Parathyroid adenoma (tissue), 2 donors: ENCODE data around the gene MGMT.

Experiments
- H2AFZ ChIP-seq: fragments of 300-600 bp; sonication (generic); one replicate; pipeline ENCODE4 v1.7.0; 2017; ENCODE audit warnings: antibody characterized with exemption, mild to moderate bottlenecking
- H3K27ac ChIP-seq: fragments of 300-600 bp; sonication (generic); one replicate; pipeline ENCODE4 v1.7.0; 2017
- H3K27me3 ChIP-seq: fragments of 300-600 bp; sonication (generic); one replicate; pipeline ENCODE4 v1.7.0; 2017; ENCODE audit warnings: low read length; ENCODE audit not compliant: control insufficient read depth, insufficient read depth
- H3K36me3 ChIP-seq: fragments of 300-600 bp; sonication (generic); one replicate; pipeline ENCODE4 v1.7.0; 2017; ENCODE audit warnings: low read length; ENCODE audit not compliant: control insufficient read depth, insufficient read depth
- H3K4me1 ChIP-seq: fragments of 300-600 bp; sonication (generic); one replicate; pipeline ENCODE4 v1.7.0; 2017; ENCODE audit warnings: control low read depth
- H3K4me2 ChIP-seq: fragments of 300-600 bp; sonication (generic); one replicate; pipeline ENCODE4 v1.7.0; 2017; ENCODE audit warnings: low read length
- H3K4me3 ChIP-seq: fragments of 300-600 bp; sonication (generic); one replicate; pipeline ENCODE4 v1.7.0; 2017; ENCODE audit warnings: low read depth, low read length
- H3K79me2 ChIP-seq: fragments of 300-600 bp; sonication (generic); one replicate; pipeline ENCODE4 v1.7.0; 2017; ENCODE audit warnings: control low read depth
- H3K9ac ChIP-seq: fragments of 300-600 bp; sonication (generic); one replicate; pipeline ENCODE4 v1.7.0; 2017; ENCODE audit warnings: mild to moderate bottlenecking
- H3K9me3 ChIP-seq: fragments of 300-600 bp; sonication (generic); one replicate; pipeline ENCODE4 v1.7.0; 2017; ENCODE audit warnings: low read length; ENCODE audit not compliant: control insufficient read depth
- TF ChIP-seq, protein P1 (sequence below): fragments of 300-600 bp; sonication (generic); IDR thresholded peaks from one replicate; pipeline ENCODE4 v1.7.0; 2017; ENCODE audit warnings: antibody characterized with exemption, mild to moderate bottlenecking
- donor health status: primary hyperparathyroidism.

MGMT gene

GRCh38 chr10:129699722-129700340 is 232.8 kb downstream of the MGMT start:
- no peak overlapping the region for H3K9ac ChIP-seq
- no peak overlapping the region for H2AFZ ChIP-seq
- H3K36me3 ChIP-seq: no peaks in the 10 kb centered on the region
- H3K9me3 ChIP-seq: no peaks in the 10 kb centered on the region
- no peaks in the 10 kb centered on the region for H3K79me2 ChIP-seq
- no peak overlapping the region for H3K4me2 ChIP-seq
- no peaks in the 10 kb centered on the region for H3K27me3 ChIP-seq
- no peak overlapping the region for H3K27ac ChIP-seq
- H3K4me3 ChIP-seq: no peak overlapping the region
- TF ChIP-seq, protein P1, sequence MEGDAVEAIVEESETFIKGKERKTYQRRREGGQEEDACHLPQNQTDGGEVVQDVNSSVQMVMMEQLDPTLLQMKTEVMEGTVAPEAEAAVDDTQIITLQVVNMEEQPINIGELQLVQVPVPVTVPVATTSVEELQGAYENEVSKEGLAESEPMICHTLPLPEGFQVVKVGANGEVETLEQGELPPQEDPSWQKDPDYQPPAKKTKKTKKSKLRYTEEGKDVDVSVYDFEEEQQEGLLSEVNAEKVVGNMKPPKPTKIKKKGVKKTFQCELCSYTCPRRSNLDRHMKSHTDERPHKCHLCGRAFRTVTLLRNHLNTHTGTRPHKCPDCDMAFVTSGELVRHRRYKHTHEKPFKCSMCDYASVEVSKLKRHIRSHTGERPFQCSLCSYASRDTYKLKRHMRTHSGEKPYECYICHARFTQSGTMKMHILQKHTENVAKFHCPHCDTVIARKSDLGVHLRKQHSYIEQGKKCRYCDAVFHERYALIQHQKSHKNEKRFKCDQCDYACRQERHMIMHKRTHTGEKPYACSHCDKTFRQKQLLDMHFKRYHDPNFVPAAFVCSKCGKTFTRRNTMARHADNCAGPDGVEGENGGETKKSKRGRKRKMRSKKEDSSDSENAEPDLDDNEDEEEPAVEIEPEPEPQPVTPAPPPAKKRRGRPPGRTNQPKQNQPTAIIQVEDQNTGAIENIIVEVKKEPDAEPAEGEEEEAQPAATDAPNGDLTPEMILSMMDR: no peak
- no peaks in the 10 kb centered on the region for H3K4me1 ChIP-seq

- TF ChIP-seq, protein P1: no peak
- Histone ChIP-seq H3K4me3 (no peak overlapping the region), H3K27ac (no peak overlapping the region), H3K4me1 (no peaks in the 10 kb centered on the region), H2AFZ (no peak overlapping the region), H3K27me3 (no peaks in the 10 kb centered on the region), H3K4me2 (no peak overlapping the region), H3K9me3 (no peaks in the 10 kb centered on the region), H3K36me3 (no peaks in the 10 kb centered on the region), H3K79me2 (no peaks in the 10 kb centered on the region), H3K9ac (no peak overlapping the region)
These were observed 235.6 kb downstream of the MGMT start for GRCh38 chr10:129702605-129703004.

DNA sequence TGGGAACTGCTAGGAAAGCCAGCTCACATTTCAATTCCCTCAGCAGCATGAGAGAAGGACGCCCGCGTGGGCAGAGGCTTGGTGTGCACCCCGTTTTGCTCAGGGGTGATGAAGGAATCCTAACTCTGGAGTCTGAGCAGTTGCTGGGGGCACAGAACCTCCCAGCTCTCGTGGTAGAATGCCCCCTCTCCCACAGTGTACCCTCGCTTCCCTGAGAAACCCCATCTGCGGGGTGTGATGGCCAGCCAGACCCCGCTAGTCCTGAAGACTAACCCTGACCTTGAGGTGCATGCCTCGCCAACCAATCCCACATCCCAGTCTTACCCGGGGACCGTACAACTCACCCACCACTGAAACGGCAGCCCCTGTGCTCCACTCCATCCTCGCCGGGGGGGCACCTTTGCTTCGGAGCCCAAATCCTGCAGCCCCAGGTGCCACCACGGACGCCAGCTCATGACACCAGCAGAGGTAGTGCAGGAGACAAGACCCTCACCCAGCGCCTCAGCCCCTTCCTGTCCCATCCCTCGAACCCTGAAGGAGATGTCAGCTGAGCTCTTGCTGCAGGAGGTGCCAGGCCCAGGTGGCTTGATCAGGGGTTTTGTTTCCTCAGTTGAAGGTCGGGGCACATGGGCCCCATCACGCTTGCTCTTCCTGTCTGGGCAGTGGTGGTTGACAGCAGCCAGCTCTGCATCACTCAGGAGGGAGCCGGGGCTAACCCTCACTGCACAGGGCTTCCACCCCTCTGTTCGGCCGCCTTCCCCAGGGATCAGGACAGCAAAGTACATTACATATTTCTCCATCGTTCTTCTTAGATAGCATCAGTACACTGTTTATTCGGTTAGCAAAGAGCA is 236.5 kb downstream of the MGMT start:
- Histone ChIP-seq H3K9ac (no peak overlapping the region), H2AFZ (no peak overlapping the region), H3K27ac (no peak overlapping the region), H3K79me2 (no peaks in the 10 kb centered on the region), H3K36me3 (no peaks in the 10 kb centered on the region), H3K9me3 (no peaks in the 10 kb centered on the region), H3K27me3 (no peaks in the 10 kb centered on the region), H3K4me1 (no peaks in the 10 kb centered on the region), H3K4me3 (no peak overlapping the region), H3K4me2 (no peak overlapping the region)
- TF ChIP-seq, protein P1: no peak

- TF ChIP-seq, protein P1: no peak
- no peaks in the 10 kb centered on the region for H3K36me3 ChIP-seq
- H3K4me1 ChIP-seq: no peaks in the 10 kb centered on the region
- no peaks in the 10 kb centered on the region for H3K79me2 ChIP-seq
- H3K27me3 ChIP-seq: no peaks in the 10 kb centered on the region
- H3K4me2 ChIP-seq: no peak overlapping the region
- no peak overlapping the region for H3K4me3 ChIP-seq
- no peaks in the 10 kb centered on the region for H3K9me3 ChIP-seq
- H3K9ac ChIP-seq: no peak overlapping the region
- no peak overlapping the region for H3K27ac ChIP-seq
- H2AFZ ChIP-seq: no peak overlapping the region
These were observed 237.2 kb downstream of the MGMT start for GRCh38 chr10:129704225-129704624.
